ENCODE results near the gene TBCE. TPM values are rescaled to one million over a fixed set of nuclear protein-coding genes. Genes with fewer than 3 reads are reported as not detected.
"Not testable (repeated sequence)": the region's sequence is repeated elsewhere in the genome, so short reads cannot be mapped to it uniquely, and the experiment has no call there.

The TBCE gene
- total RNA-seq, 1 donor from 2014 or later, result 39.3 TPM

DNA sequence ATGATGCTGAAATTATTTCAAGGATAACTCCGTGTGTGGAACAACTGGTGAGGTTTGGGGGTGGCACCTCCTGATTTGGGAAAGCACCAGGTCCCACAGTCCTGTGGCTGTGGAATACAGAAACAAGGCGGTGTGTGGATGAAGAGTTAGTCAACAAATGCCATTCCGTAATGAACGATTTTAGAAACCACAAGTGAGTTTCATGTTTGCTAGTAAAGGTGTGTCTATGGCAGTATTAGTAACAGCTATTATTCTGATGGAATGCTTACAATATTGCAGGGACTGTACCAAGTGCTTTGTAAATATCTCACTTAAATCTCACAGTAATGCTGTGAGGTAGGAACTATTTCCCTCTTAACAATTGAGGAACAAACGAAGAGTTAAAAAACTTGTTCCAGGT is 83.2 kb downstream of the TBCE start:
- no peak for DNase-seq (ENCODE audit: extremely low read depth, low read depth, low spot score)

DNA sequence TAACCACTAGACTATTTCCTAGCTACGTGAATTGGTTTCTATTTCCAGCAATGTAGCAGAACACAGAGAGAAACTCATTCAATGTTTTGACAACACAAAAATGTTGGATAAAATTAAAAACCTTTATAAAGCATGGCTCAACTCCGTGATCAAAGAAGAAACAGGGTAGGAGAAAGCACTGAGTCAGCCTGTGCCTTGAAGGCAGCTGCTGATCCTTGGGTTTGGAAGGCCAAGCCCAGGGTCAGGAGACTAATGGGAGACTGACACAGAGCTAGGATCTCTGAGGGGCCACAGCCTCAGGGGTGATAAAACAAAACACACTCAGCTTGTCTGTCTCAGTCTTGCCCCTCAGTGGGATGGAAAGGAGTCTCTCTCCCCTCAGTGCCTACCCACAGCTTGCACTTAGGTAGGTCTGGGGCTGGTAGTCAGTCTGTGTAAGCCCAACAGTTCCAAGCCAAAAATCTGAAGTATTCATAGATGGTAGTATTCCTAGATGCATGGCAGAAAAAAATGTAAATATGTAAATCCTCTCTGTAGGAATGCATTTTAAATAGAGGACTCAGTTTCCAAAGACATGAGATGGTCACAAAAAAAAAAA is 83.8 kb downstream of the TBCE start:
- no peak for DNase-seq (ENCODE audit: extremely low read depth, low read depth, low spot score)

DNA sequence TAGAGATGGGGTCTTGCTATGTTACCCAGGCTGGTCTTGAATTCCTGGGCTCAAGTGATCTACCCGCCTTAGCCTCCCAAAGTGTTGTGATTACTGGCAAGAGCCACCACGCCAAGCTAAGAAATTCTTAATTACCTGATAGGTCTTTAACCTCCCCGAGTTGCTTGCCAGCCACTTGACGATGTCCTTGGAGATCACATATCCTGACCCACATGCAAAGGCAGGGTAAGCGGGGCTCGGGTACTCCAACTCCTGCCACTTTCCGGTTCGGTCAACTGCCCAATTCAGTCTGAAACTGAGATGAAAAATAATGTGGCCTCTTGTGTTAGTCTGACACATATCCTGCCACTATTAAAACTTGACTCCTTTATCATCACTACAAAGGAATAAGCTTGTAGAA is 86.8 kb downstream of the TBCE start:
- DNase-seq (ENCODE audit: extremely low read depth, low read depth, low spot score), result no peak

DNA sequence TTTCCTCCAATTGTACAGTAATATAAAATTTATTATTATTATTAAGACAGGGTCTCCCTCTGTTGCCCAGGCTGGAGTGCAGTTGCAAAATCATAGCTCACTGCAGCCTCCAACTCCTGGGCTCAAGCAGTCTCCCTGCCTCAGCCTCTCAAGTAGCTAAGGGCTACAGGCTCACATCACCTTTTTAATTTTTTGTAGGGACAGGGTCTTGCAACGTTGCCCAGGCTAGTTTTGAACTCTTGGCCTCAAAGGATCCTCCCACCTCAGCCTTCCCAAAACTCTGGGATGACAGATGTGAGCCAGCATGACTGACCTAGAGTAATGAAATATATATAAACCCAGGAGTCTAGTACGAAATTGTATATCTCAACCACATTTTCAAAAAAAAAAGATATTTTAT is 87.9 kb downstream of the TBCE start:
- no peak for DNase-seq (ENCODE audit: extremely low read depth, low read depth, low spot score)

DNA sequence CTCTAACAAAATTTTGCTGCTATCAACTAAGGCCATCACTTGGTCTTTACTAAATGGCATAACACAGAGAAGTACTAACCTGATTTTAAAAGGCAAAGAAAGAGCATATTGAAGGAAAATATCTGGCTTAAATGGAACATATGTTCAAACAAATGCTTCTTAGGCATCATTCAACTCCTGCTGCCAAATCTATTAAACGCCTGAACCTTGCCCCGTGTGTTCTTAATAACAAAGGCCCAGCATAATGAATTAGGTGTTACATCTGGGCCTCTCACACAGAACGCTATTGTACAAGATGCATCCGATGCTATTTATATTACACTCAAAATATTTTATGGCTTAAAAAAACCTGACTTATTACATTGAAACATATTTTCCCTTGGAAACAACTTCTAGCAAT is 88.6 kb downstream of the TBCE start:
- DNase-seq (ENCODE audit: extremely low read depth, low read depth, low spot score), result no peak

DNA sequence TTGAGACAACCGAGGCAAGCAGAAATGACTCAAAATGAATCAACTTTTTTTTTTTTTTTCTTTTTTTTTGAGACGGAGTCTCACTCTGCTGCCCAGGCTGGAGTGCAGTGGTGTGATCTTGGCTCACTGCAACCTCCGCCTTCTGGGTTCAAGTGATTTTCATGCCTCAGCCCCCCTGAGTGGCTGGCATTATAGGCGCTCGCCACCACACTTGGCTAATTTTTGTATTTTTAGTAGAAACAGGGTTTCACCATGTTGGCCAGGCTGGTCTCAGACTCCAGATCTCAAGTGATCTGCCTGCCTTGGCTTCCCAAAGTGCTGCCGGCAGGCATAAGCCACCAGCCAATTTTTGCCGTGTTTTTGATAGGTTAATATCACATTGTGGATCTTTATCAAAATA is 90.6 kb downstream of the TBCE start:
- not testable (repeated sequence) for DNase-seq (ENCODE audit: extremely low read depth, low read depth, low spot score)

DNA sequence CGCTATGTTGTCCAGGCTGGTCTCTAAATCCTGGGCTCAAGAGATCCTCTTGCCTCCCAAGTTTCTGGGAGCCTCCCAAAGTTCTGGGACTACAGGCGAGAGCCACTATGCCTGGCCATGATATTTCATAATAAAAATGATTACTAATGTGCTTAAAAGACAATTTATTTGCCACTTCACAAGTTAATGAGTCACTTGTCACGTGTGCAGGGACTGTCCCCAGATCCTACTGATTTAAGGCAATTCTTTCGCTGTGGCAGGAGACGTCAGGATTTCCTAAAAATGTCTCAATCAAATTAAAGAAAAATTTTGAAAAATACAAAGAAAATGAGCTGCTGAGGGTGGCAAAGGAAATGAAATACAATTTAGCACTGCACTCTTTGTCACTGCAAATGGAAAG is 93.5 kb downstream of the TBCE start:
- DNase-seq (ENCODE audit: extremely low read depth, low read depth, low spot score), result no peak

DNA sequence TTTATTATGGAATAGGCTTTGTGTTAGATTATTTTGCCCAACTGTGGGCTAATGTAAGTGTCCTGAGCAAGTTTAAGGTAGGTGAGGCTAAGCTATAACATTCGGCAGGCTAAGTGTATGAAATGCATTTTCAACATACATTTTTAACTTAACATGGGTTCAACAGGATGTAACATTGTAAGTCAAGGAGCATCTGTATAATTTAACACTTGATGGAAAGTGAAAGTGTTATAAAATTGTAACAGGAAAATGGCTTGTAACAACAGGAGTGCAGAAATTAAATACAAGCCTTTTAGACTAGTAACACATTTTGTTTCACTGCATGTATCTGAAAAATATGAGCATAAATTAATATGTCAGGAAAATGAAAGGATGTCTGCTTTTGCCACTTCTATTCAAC is 94.7 kb downstream of the TBCE start:
- no peak for DNase-seq (ENCODE audit: extremely low read depth, low read depth, low spot score)

DNA sequence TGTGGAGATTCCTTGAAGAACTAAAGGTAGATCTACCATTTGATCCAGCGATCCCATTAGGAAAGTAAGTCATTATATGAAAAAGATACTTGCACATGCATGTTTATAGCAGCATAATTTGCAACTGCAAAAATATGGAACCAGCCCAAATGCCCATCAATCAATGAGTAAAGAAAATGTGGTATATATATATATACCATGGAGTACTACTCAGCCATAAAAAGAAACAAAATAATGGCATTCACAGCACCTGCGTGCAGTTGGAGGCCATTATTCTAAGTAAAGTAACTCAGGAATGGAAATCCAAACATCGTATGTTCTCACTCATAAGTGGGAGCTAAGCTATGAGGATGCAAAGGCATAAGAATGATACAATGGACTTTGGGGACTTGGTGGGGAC is 95.6 kb downstream of the TBCE start:
- not testable (repeated sequence) for DNase-seq (ENCODE audit: extremely low read depth, low read depth, low spot score)

DNA sequence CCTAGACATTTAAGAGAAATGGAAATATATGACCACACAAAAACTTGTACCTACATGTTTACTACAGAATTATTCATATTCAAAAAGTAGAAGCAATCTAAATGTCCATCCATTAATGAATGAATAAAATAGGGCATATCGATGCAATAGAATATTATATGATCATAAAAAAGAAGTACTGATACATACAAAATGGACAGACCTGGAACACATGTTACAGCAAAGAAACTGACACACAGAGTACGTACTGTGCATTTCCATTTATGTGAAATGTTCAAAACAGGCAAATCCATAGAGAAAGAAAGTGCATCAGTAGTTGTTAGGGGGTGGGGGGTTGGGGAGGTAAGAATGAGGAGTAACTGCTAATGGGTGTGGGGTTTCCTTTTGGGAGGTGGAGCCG is 97.8 kb downstream of the TBCE start:
- no peak for DNase-seq (ENCODE audit: extremely low read depth, low read depth, low spot score)

DNA sequence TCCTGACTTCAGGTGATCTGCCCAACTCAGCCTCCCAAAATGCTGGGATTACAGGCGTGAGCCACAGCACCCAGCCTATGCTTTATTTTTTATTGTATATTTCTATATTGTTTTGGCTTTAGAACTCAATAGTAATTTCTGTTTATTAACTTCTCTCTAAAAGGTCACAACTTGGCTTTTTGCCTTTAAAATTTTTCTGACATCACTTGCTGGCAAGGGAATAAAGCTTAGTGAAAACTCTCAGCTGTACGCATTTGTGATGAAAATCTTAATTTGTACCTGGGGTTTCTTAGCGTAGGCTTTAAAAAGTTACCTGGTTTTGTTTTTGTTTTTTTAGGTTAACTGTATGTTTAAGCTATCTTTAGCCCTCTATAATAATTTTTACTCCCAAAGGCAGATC is 100.8 kb downstream of the TBCE start:
- DNase-seq (ENCODE audit: extremely low read depth, low read depth, low spot score), result no peak

DNA sequence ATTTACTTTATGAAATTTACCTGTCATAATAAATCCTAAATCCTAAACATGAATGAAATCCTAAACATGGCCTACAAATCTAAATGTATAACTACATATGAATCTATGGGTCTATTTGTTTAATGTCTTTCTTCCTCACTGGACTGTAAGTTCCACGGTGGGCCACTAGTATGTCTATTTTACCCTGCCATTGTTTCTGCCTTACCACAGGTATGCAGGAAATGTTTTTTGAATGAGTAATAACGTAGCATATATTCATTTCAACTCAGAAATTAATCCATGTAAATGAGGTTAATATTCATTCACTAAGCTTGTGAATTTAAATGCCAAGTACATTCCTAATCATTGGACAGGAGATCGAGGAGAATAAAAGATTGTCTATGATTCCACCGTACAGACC is 101.7 kb downstream of the TBCE start:
- no peak for DNase-seq (ENCODE audit: extremely low read depth, low read depth, low spot score)

DNA sequence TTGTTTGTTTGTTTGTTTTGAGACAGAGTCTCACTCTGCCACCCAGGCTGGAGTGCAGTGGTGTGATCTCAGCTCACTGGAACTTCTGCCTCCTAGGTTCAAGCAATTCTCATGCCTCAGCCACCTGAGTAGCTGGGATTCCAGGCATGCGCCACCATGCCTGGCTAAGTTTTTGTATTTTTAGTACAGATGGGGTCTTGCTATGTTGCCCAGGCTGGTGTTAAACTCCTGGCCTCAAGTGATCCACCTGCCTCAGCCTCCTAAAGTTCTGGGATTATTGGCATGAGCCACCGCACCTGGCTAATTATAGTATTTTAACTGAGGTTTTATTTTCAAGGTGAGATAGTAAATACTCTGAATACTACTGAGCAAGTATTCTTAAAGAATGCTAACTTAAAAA is 102.7 kb downstream of the TBCE start:
- DNase-seq (ENCODE audit: extremely low read depth, low read depth, low spot score), result not testable (repeated sequence)

DNA sequence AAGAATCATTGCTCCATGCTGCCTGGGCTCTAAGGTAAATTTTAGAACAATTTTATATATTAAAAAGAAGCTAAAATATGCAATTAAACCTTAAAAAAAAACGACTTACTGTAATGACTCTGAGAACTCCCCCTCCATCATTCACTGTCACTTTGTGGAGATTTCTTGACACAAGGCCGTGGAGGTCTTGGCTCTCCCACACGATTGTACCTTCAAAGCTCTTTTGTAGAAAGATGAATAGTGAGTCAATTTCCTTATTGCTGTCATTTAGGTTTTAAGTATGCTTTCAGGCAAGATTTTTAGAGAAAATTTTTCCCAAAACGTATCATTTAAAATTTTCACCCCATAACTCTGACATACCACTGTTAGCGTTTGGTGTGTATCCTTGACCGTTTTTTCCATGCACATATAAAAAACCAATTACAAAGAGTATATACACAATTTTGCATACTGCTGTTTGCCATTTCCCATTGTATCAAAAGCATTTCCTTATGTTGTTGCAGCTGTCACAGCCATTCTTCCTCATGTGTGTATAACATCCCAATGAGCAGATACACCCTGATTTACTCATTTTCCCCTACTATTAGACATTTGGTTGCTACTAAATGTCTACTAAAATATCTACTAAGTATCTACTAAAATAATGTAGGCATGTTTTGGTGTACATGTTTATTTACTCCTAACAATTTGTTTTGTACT is 103.7 kb downstream of the TBCE start:
- DNase-seq (ENCODE audit: extremely low read depth, low read depth, low spot score), result no peak

DNA sequence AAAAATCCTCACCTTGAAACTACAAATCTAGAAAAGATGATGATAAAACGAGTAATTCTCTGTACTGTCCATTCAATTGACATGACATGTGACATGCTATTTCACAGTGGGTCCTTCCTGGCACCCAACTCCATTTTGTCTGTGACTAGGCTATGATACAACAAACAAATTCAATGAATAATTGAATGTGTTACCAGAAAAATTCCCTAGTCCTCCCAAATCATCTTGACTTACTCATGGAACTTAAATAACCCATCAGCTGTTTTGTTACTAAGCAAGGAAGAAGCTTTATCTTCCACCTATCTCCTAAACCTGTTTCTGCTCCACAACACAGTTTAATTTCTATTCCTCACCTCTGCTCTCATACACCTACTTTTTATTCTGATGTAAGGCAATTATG is 106.6 kb downstream of the TBCE start:
- no peak for DNase-seq (ENCODE audit: extremely low read depth, low read depth, low spot score)

DNA sequence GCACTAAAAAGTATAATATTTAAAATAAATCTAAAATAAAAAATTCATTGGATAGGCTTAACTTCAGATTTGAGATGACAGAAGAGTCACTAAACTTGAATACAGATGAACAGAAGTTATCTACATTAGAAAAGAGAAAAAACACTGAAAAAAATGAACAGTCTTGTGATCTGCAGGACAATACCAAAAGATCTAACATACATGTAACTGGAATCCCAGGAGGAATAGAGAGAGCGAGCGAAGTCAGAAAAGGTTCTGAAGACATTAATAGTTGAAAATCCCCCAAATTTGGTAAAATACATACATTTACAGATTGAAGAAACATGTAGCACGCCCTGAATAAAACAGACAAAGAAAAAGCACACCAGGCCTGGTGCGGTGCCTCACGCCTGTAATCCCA is 115.9 kb downstream of the TBCE start:
- DNase-seq (ENCODE audit: extremely low read depth, low read depth, low spot score), result no peak

DNA sequence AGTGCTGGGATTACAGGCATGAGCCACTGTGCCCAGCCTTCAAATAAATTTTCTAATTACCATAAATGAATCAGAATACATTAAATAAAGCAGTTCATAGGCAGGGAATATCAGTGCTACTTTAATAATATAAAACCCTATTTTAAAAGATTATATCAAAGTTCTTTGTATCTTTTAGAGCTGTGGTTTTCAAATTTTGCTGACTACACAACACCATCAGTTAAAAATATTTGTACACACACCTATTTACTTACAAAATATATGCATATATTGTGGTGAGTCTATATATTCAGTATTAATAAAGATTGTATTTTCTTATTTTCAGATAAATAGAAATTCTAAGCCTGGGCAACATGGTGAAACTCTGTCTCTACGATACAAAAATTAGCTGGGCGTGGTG is 118.3 kb downstream of the TBCE start:
- DNase-seq (ENCODE audit: extremely low read depth, low read depth, low spot score), result no peak

DNA sequence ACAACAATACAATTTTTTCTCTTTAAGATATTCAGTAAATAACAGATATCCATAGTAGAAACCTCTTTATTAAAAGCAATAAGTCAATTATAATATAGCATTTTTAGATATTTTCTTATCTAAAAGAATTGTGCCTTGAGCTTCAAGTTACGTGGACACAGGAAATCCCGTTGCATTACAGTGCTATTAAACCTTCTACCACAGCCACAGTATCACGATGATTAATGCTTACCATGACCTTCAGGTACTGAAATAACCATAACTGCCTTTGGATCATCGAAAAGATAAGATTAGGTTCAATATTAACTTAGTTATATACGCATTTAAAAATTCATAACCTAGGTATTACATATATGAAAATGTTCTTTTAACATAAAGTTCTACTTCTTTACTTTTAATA is 119.1 kb downstream of the TBCE start:
- DNase-seq (ENCODE audit: extremely low read depth, low read depth, low spot score), result no peak

DNA sequence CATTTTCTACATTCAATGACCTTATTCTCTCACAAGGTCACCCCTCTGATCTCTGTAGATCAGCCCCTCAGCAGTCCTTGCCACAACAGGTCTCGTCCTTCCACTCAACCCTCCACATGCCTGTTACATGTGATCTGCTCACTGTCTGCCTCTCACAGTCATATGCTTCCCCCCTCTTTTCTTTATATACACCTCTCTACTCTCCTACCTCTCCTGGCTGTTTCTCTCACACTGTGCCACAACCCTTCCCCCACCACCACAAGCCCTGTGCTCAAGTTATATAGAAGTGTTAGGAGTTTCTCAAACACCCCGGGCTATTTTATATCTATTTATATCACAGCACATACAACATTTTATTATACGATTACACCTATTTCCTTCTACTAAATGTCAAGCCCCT is 124.4 kb downstream of the TBCE start:
- DNase-seq (ENCODE audit: extremely low read depth, low read depth, low spot score), result no peak

DNA sequence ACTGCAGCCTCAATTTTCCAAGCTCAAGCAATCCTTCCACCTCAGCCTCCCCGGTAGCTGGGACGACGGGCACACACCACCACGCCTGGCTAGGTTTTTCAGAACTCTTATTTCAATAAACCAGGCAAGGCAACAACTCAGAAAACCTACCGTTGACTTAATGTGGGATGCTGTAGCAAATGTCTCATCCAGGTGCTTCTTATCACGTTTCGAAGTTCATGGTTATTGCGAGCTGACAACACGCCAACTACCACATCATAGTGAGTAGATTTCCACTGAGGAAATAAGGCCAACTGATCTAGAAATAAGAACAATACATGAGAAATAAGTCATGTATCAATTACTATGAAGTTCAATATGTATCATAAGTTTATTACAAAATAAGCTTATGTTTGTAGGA is 127.3 kb downstream of the TBCE start:
- DNase-seq (ENCODE audit: extremely low read depth, low read depth, low spot score), result no peak

DNA sequence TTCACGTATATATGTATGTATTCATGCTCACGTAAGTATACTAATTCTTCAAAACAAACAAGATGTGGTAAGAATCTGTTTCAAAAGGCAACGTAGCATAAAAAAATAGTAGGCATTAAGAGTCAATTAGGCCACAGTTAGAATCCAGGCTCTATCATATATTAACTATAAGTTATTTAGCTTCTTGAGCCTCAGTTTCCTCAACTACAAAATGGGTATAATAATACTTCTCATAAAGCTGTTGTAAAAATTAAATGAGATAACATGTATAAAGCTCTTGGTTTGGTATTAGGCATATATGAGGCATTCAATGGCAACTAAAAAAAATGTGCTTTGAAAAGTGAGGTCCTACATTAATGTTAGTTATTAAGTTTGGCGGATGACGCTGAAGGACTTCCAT is 127.8 kb downstream of the TBCE start:
- DNase-seq (ENCODE audit: extremely low read depth, low read depth, low spot score), result no peak

DNA sequence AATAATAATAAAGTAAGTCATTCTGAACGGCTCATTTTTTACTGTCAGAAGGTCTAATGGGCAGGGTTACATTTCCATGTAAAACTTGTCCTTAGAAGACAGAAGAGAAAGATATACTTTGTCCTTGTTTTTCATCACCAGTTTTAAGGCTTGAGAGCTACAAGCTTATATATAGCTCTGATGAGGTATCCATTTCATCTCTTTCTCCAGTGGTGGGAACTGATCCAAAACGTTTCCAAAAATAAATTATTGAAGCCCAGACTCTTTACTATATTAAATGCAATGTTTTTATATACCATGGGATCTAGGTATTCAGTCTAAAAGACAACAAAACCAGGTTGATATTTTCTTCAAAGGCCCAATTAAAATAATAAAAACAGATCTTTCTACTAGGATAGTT is 128.3 kb downstream of the TBCE start:
- DNase-seq (ENCODE audit: extremely low read depth, low read depth, low spot score), result no peak

DNA sequence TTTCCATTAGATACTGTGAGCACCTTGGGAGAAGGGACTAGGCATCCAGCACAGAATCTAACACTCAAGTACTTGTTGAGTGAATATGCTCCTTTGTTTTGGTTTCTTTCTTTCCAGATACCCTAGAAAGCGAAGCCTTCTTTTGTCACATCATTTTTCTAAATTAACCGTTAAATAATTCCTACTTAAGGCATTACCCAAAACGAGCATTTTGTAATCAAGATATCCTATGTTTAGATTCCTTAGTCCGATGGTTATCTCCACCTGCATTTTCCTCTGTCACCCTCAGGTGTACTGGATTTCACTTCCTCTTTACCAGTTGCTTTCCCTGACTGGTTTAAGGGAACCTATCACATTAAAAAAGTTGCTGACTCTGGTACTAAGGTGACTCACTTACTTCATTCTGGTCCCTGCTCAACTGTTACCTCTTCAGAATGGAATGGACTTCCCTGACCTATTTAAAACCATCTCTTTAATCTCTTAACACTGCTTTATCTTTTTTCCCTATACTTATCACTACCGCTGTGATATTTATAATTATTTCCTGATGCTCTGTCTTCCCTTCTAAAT is 133.8 kb downstream of the TBCE start:
- no peak for DNase-seq (ENCODE audit: extremely low read depth, low read depth, low spot score)
